ENCODE results near the gene CDH23. TPM values are rescaled to one million over a fixed set of nuclear protein-coding genes. Genes with fewer than 3 reads are reported as not detected.

The CDH23 gene
- polyA plus RNA-seq, 1 donor (not counting 4 experiments of a cell fraction or from before 2014, with no cell fraction given): 0.01 TPM

- H3K4me1 ChIP-seq (ENCODE audit: control insufficient read depth, extremely low read depth, insufficient read depth, low read length): peaks cover 1% of the 10 kb centered on the region
- peaks cover 15% of the 10 kb centered on the region for H3K27me3 ChIP-seq (ENCODE audit: control insufficient read depth, extremely low read depth, insufficient read depth, low read length)
- no peaks in the 10 kb centered on the region for H3K36me3 ChIP-seq (ENCODE audit: control insufficient read depth in 2 of 2, extremely low read depth in 1 of 2, insufficient read depth in 2 of 2, low read length in 2 of 2)
- no peaks in the 10 kb centered on the region for H3K9me3 ChIP-seq (ENCODE audit: control insufficient read depth, low read depth, low read length)
- dilution Hi-C loops (cut with MboI; ENCODE audit: extremely low pct_ligation_motif_present, low sequenced_read_pairs): no loop called here
- H3K79me2 ChIP-seq (ENCODE audit: control insufficient read depth, insufficient read depth, low read length): no peaks in the 10 kb centered on the region
- H4K20me1 ChIP-seq (ENCODE audit: control insufficient read depth, extremely low read depth, insufficient read depth, low read length): no peaks in the 10 kb centered on the region
- H3K4me2 ChIP-seq (ENCODE audit: control insufficient read depth, extremely low read depth, insufficient read depth, low read depth, low read length): no peak overlapping the region
- no peak overlapping the region for H3K9ac ChIP-seq (ENCODE audit: control insufficient read depth, extremely low read depth, insufficient read depth, low read length)
- no peak overlapping the region for H3K4me3 ChIP-seq (ENCODE audit: control insufficient read depth in 2 of 3, extremely low read depth in 1 of 3, insufficient read depth in 2 of 3, low read depth in 1 of 3, low read length in 3 of 3)
- H3K9me1 ChIP-seq (ENCODE audit: control insufficient read depth, extremely low read depth, insufficient read depth, low read length): no peaks in the 10 kb centered on the region
- DNase-seq (ENCODE audit: low read depth, low spot score) (no peak), FAIRE-seq (no peak)
- H3K27ac ChIP-seq (ENCODE audit: control insufficient read depth, insufficient read depth, low read length): no peak overlapping the region
- H2AFZ ChIP-seq (ENCODE audit: control insufficient read depth, low read length): no peak overlapping the region
- TF ChIP-seq CTCF (optimal IDR thresholded peaks at IDR 0.05 in 1 of 3, IDR thresholded peaks at IDR 0.05 in 1 of 3, conservative IDR thresholded peaks at IDR 0.05 in 1 of 3; ENCODE audit: extremely low read depth in 1 of 3, insufficient read depth in 2 of 3, low read length in 3 of 3): no peak
- TF ChIP-seq EZH2 (IDR thresholded peaks at IDR 0.05; ENCODE audit: low read length): no peak
Observed at GRCh38 chr10:71369602-71370001, 27.1 kb upstream of the CDH23 start.

- TF ChIP-seq EZH2 (IDR thresholded peaks at IDR 0.05; ENCODE audit: low read length) (no peak), CTCF (optimal IDR thresholded peaks at IDR 0.05 in 1 of 3, IDR thresholded peaks at IDR 0.05 in 1 of 3, conservative IDR thresholded peaks at IDR 0.05 in 1 of 3; ENCODE audit: extremely low read depth in 1 of 3, insufficient read depth in 2 of 3, low read length in 3 of 3) (no peak)
- H3K4me2 ChIP-seq (ENCODE audit: control insufficient read depth, extremely low read depth, insufficient read depth, low read depth, low read length): no peak overlapping the region
- no peaks in the 10 kb centered on the region for H3K9me3 ChIP-seq (ENCODE audit: control insufficient read depth, low read depth, low read length)
- H3K27ac ChIP-seq (ENCODE audit: control insufficient read depth, insufficient read depth, low read length): no peak overlapping the region
- dilution Hi-C loops (cut with MboI; ENCODE audit: extremely low pct_ligation_motif_present, low sequenced_read_pairs): no loop called here
- no peak overlapping the region for H3K4me3 ChIP-seq (ENCODE audit: control insufficient read depth in 2 of 3, extremely low read depth in 1 of 3, insufficient read depth in 2 of 3, low read depth in 1 of 3, low read length in 3 of 3)
- H3K27me3 ChIP-seq (ENCODE audit: control insufficient read depth, extremely low read depth, insufficient read depth, low read length): peaks cover 17% of the 10 kb centered on the region
- H3K79me2 ChIP-seq (ENCODE audit: control insufficient read depth, insufficient read depth, low read length): no peaks in the 10 kb centered on the region
- H3K36me3 ChIP-seq (ENCODE audit: control insufficient read depth in 2 of 2, extremely low read depth in 1 of 2, insufficient read depth in 2 of 2, low read length in 2 of 2): no peaks in the 10 kb centered on the region
- H3K4me1 ChIP-seq (ENCODE audit: control insufficient read depth, extremely low read depth, insufficient read depth, low read length): no peaks in the 10 kb centered on the region
- H3K9me1 ChIP-seq (ENCODE audit: control insufficient read depth, extremely low read depth, insufficient read depth, low read length): no peaks in the 10 kb centered on the region
- H3K9ac ChIP-seq (ENCODE audit: control insufficient read depth, extremely low read depth, insufficient read depth, low read length): no peak overlapping the region
- no peak for DNase-seq (ENCODE audit: low read depth, low spot score)
- FAIRE-seq: no peak
- no peak overlapping the region for H2AFZ ChIP-seq (ENCODE audit: control insufficient read depth, low read length)
- H4K20me1 ChIP-seq (ENCODE audit: control insufficient read depth, extremely low read depth, insufficient read depth, low read length): no peaks in the 10 kb centered on the region
Observed at GRCh38 chr10:71370031-71370430, 26.7 kb upstream of the CDH23 start.
